Ishikawa (cell line): ENCODE data around the gene CARNS1.

Experiments used
- CEBPB ChIP-seq: IDR thresholded peaks from 2 replicates; pipeline ENCODE4 v1.6.1; 2012
- CREB1 ChIP-seq: IDR thresholded peaks from 2 replicates; pipeline ENCODE4 v1.6.1; 2012; ENCODE audit warnings: low read depth
- EP300 ChIP-seq: IDR thresholded peaks from 2 replicates; pipeline ENCODE4 v1.6.1; 2012; ENCODE audit warnings: borderline replicate concordance
- MAX ChIP-seq: IDR thresholded peaks from 2 replicates; pipeline ENCODE4 v1.6.1; 2012
- NFIC ChIP-seq: IDR thresholded peaks from 2 replicates; pipeline ENCODE4 v1.6.1; 2012
- RAD21 ChIP-seq: IDR thresholded peaks from 2 replicates; pipeline ENCODE4 v1.6.1; 2012; ENCODE audit warnings: low read depth
- REST ChIP-seq: IDR thresholded peaks from 2 replicates; pipeline ENCODE4 v1.6.1; 2012; ENCODE audit warnings: low read depth, mild to moderate bottlenecking
- TAF1 ChIP-seq: IDR thresholded peaks from 2 replicates; pipeline ENCODE4 v1.6.1; 2012; ENCODE audit warnings: low read depth, mild to moderate bottlenecking
- TEAD4 ChIP-seq: IDR thresholded peaks from 2 replicates; pipeline ENCODE4 v1.6.1; 2012
- YY1 ChIP-seq: IDR thresholded peaks from 2 replicates; pipeline ENCODE4 v1.6.1; 2012; ENCODE audit warnings: low read depth
- ZBTB7A ChIP-seq: IDR thresholded peaks from 2 replicates; pipeline ENCODE4 v1.6.1; 2012; ENCODE audit warnings: low read depth

- TF ChIP-seq YY1 = no peak
- no peak for TF ChIP-seq EP300
- TF ChIP-seq CREB1 = no peak
- TF ChIP-seq NFIC = no peak
- no peak for TF ChIP-seq REST
- no peak for TF ChIP-seq ZBTB7A
- TF ChIP-seq TAF1 = no peak
- no peak for TF ChIP-seq RAD21
- TF ChIP-seq CEBPB = no peak
- TF ChIP-seq TEAD4 = no peak
- no peak for TF ChIP-seq MAX
These were observed 48.9 kb upstream of the CARNS1 start for GRCh38 chr11:67366546-67366945.
